HPDE6-E6E7 (cell line): ENCODE data around the gene DECR2.
"Not testable (repeated sequence)": the region's sequence is repeated elsewhere in the genome, so short reads cannot be mapped to it uniquely, and the experiment has no call there.

Source experiments
- DNase-seq: peaks from one replicate; pipeline ENCODE4 v3.0.0; 2011; ENCODE audit warnings: missing footprints; ENCODE audit errors: extremely low spot score

Gene DECR2

DNA sequence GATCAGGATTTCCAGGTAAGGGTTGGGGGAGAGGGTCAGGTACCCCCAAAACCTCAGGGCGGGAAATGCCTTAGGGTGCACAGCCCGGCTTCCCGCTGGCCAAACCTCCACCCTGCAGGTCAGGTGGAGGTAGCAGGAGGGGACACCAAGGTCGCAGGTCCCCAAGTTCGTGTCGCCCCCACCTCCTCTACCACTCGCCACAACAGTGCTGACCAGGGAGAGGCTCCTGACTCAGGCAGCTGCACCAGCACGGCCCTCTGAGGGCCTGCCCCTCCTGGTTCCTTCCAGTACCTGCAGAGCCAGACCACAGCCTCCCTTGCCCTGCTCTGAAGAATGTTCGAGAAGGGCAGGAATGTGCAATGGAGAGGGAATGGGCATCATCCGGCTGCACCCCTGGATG, 35.2 kb upstream of the DECR2 start:
- DNase-seq = no peak

DNA sequence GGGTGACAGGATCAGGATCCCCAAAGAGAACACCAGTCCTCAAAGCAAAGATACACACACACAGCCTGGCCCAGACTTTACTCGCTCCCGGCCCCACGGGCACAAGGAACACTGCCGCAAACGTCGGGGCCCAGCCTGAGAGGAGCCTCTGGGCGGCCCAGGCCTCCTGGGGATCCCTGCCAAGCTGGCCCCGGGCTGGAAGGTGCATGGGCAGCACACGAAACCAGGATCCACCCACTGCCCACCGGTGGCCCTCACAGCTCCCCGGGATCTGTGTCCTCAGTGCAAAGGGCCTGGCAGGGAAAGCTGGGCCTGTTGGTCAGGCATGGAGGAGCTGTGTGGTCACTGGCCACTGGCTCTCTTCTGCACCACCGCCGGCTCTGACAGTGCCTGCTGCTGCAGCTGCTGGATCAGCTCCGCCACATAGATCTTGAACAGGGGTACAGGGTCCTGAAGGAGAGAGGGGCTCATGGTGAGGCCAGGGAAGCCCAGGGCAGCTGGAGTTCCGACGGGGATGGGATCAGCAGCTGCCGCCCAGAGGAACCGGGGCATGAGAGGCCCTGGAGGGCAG, 34.3 kb upstream of the DECR2 start:
- no peak for DNase-seq

DNA sequence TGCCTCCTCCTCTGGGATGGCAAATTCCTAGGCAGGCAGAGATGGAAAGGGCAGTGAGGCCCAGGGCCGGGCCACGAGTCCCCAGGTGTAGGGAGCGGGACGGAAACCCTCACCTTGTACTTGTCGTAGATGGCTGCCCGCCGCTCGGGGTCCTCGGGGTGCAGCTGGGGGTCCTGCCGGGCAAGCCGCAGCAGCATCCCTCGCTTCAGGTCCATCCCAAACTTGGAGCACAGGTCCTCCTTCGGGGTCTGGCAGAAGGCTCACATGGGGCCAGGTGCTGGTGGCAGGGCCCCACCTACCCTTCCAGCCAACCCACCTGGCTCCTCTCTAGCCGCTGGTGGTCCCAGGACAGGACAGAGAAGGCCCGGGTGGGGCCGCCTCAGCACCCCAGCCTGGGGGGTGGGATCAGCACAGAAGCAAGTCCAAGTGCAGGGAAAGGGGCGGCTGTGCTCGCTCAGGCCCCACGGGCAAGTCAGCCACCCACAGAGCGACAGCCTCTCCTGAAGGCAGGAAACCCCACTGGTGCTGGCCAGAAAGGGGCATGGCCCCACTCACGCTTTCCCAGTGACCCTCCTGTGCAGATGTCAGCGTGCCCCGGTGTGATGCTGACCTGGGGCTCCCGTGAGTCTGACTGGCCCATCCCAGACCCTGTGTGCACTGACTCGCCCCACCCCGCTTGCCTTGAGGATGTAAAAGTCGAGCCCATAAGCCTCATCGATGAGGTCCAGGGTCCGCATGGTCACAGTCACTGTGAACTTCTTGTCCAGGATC, 33.1 kb upstream of the DECR2 start:
- no peak for DNase-seq

DNA sequence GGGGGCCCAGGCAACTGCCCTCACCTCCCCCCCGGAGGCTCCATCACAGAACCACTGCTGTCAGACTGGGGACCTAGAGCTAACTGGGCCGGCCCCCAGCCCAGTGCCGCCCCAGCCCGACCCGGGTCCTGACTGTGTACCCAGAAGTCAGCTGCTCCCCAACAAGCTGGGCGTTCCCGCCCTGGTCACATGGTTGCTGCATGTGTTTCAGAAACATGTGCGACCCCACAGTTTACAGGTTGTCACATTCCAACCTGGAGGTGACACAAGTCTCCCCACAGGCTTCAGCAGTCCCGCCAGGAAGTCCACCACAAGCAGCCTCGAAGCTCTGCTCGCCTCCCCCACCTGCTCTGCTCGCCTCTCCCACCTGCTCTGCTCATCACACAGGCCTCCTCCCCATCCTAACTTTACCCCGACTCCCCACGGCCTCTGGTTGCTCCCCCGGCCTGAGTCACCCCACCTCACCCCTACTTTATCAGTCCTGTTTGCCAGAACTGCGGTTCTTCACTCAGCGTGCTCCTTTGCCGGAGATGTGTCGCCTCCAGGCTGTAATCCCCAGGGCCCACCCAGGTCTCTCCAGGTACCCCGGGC, 32.3 kb upstream of the DECR2 start:
- DNase-seq = no peak

DNA sequence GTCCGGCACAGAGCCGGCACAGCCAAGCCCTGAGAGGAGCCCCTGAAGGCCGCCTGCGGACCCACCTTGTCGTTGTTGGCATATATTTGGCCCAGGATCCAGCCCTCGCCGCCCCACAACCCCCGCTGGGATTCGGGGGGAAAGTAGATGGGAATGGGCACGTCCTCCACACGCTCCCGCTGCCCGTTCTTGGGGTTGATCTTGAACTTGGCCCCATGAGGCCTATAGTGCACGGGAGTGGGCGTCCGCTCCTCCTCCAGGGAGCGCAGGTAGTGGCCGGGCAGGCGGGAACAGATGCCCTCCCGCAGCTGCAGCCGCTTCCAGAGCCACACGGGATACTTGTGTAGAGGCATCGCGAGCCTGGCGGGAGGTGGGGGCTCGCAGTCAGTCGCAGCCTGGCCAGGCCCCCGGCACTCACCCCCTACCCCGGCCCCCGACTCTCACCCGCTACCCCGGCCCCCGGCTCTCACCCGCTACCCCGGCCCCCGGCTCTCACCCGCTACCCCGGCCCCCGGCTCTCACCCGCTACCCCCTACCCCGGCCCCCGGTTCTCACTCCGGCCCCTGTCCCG, 31.7 kb upstream of the DECR2 start:
- no peak for DNase-seq

DNA sequence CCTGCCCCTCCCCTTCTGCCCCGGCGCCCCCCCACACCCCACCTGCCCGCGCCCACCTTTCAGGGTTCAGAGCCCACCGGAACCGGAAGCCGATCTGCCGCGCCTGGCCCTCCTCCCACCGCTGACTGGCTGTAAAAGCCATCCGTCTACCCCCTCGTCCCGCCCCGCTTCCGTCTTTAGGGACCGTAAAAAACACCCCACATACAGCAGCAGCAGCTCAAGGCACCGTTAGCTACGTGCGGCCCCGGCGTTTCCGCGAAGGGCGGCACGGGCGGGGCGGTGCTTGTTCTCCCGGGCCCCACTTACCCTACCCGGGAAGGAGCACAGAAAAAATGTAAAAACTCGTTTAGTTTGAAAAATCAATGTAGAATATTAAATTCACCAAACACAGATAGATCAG, 31.2 kb upstream of the DECR2 start, which contains the start of gene MRPL28:
Gene MRPL28 (minus strand): TSS at position 96 of the 400 bp plus-strand sequence. CDS start 320 bp downstream, outside the sequence.
- DNase-seq = peak; percentile 86

DNA sequence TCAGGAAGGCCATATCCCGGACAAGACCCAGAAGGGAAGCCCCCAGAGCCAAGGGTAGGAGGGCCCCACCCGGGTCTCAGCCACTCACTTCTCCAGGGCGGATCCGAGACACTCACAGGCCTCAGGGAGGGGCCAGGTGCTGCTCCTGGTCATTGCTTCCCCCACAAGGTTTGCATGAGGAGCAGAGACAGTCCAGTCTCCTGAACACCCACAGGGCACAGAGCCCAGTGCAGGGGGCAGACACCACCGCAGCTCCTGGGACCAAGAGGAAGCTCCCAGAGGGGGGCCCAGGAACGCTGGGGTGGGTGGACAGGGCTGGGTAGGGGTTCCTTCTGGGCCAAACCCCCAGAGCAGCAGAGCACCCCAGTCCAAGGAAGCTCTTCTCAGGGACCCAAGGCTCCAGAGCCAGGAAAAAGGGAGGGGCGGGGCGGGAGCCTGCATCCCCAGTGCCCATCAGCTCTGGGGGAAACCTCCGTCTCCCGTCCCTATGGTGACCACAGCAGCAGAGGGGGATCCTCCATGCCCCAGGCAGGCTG, 30.6 kb upstream of the DECR2 start:
- no peak for DNase-seq

DNA sequence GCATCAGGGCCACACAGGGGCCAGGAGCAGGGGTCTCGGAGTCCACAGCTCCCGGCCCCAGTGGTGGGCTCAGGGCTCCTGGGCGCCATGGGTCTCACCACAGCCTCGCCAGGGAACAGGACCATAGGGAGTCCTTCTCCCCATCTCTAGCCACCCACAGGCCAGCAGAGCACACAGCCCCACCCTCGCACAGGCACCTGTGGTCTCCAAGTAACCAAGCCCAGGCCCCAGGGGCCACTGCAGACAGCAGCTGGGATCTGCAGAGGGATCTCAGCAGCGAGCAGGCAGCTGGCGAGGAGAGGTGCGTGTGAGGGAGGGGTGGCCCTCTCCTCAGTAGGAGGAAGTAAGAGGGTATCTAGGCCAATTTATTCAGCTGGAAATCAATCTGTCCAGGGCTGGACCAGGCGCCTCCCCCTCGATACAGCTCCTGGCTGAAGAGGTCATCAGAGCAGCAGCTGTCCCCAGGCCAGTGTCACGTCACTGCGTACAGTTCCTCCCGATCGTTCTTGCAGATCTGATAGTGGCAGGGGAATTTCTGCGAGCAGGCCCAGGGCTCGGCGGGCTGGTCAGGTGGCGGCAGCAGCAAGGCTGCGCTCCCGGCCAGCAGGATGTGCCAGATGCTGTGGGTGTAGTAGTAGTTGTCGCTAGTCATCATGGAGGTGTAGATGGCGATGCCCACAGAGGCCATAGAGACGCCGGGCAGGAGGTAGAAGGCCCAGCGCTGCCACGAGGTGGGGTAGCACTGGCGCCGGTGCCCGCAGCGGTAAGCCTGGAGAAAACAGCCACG, 30.0 kb upstream of the DECR2 start:
- DNase-seq = no peak

DNA sequence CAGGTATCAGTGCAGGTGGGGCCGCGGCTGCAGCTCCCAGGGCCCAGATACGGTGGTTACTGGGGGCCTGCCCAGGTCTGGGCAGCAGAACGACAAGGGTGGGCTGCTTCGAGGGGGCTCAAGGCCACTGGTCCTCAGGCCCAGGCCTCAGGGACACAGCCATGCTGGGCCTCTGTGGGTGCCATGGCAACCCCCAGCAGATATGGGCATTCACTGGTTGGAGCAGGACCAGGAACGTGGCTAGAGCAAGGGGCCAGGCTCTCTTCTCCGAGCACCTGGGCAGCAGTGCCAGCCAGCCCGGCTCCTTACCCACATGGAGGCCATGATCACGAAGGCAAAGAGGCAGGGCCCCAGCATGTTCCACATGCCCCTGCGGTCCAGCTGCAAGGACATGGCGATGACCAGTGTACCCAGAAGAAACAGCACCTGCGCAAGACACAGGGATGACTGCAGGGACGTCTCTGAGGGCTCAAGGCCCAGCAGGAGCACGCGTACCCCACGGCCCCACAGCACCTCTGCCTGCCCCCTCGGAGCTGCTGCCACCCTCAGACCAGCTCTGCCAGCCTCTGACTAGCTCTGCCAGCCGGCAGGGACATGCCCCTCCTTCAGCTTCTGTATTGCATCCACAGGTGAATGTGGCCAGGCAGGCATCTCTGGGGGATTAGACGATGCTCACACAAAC, 29.2 kb upstream of the DECR2 start:
- no peak for DNase-seq

DNA sequence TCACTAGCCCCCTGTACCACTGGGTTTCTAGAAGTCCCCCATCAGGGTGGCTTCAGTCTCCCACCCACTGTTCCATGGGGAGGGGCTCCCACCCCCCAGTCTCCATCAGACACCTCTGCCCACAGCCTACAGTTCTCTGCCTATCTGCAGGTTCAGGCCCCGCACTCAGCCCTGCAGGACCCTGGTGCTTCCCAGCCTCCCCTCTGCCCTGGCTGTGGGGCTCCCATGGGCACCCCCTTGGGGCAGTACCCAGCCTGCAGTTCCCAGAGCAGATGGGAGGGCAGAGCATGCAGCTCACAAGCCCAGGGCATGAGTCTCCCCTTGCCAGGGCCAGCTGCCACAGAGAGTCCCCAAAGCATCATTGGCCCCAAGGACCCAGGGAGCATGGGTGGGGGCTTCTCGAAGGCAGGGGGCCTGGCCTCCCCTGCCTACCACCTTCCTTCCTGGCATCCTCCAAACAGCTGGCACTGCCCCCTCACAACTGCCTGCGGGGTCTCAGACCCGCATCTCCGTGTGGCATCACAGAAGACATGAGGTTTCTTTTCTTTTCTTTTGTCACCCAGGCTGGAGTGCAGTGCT, 28.6 kb upstream of the DECR2 start:
- DNase-seq = no peak

DNA sequence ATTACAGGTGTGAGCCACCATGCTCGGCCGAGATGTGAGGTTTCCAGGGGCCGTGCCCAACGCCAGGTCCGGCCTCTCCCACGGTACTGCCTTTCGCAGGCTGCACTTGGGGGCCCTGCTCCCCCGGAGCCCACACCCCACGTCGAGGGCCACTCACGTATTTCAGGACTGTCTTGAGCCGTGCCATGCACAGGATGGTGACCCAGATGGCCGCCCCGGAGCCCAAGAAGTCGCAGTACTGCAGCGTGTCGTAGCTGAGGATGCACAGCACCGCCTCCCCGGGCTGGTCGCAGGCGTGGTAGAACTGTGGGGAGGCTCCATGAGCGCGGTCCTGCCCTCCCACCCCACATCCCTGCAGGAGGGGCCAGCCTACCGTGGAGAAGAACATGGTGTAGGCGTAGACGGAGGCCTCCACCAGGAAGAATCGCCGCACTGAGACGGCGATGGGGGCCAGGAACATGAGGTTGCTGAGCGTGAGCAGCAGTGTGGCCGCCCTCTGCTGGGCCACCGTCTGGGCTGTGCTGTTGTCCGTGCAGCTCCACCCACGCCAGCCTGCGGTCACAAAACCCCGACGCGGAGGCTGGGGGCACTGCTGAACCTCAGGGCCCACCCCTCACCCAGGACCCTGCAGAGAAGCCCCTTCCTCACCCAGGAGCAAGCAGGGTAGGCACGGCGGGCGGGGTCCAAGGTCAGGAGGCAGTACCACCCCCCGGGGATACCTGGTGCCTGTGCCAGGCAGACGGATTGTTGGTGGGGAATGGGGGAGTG, 27.7 kb upstream of the DECR2 start:
- DNase-seq = no peak

DNA sequence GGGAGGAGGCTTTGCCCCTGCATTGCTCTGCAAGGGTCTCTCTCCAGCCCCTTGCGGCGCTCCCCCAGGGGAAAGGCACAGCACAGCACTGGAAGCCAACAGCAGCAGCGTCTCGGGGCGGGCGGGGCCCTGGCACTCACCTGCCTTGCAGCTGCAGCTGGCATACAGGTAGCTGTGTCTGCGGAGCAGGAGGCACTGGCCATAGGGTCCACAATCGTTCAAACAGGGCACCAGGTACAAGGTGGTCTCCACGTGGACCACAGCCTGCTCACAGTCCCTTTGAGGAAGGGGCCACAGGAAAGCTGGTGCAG, 27.1 kb upstream of the DECR2 start:
- no peak for DNase-seq

DNA sequence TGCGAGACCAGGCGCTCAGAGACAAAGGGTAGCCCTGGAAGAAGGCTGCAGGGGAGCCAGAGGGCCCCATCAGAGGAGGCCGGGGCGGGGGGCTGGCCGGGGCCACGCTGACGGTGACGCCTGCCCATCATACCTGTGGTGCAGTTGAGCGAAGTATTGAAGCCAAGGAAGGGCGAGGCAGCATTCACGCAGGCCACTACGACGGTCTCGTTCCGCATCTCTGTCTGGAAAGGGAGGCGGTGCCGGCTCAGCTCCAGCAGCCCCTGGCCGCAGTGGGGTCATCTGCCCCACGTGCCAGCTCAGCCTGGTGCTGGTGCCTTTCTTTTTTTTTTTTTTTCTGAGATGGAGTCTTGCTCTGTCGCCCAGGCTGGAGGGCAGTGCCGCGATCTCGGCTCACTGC, 26.5 kb upstream of the DECR2 start:
- DNase-seq = no peak

DNA sequence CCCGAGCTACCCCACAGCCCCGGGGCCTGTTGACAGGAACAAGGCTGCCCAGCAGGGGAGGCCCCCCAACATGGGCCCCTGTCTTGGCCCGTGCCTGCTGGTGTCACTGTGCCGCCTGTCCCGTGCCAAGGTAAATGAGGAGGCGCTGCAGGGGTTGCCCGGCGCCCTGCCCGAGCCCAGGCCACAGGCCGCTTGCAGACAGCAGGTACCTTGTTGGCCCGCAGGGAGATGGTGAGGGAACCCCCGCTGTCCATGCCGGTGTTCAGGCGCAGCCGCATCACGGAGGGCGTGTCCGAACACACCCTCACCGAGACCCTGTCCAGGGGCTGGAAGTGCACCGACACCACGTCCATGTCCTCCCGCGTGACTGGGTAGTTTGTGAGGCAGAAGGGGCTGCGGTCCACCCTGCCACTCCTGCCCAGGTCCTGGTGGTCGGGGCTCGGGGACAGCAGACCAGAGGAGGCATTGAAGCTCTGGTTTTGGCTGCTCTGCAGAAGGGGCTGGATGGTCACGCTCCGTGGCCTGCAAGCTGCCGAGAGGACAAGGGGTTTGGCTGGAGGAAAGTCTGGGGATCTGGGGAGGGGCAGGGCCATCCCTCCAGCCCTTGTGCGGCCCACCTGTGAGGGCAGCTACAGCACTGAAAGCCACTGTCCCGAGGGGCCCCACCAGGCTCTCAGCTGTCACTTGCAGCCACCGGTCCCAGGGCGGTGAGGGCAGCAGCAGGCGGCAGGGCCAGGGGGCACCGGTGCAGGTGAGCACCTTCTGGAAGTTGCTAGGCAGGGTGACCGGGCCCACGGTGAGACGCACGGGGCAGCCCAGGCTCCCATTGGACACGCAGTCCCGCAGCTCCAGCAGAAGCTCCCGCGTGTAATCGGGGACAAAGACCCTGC, 25.5 kb upstream of the DECR2 start:
- DNase-seq = no peak

DNA sequence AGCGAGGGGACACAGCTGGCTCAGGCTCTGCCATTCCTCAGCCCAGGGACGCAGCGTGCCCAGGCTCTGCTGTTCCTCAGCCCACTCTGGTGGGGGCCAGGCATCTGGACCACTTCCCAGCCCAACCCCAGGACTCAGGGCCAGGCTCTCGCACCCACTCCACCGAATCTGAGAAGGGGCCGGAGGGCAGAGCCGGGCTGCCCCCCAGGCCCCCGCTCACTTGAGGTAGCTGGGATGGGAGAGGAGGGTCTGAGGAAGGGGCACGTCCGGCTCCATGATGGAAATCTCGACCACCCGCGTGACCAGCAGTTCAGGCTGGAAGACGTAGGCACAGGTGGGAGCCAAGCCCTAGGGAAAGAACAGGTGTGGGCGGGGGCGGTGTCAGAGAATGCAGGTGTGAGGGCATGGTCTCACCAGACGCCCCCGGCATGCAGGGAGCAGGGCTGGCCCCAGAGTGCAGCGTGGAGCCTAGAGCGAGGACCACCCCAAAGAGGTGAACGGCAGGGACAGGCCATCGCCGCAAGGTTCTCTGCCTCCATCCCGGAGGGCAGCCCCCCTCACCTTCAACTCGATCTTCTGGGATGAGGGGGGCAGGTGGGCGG, 24.8 kb upstream of the DECR2 start:
- DNase-seq = no peak

DNA sequence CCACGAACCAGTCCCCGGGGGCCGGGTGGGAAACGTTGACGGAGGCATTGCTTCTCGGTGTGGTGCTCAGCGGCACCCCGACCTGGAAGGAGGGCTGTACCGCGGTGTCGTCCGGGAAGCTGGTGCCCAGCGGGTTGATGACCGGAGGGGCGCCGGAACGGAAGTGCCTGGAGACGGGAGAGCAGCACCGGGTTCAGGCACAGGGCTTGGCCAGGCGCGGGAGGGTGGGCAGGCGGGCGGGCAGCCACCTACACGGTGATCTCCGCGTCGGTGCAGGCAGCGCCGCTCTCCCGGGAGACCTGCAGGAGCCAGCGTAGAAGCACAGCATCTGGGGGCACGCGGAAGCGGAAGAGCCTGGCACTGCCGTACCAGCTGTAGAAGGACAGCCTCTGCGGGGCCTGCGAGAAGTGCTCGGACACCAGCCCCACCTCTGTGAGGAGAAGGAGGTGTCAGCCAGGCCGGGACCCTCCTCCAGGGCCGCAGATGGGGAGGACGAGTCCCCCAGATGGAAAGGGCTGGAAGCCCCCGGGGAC, 24.2 kb upstream of the DECR2 start:
- DNase-seq = no peak

DNA sequence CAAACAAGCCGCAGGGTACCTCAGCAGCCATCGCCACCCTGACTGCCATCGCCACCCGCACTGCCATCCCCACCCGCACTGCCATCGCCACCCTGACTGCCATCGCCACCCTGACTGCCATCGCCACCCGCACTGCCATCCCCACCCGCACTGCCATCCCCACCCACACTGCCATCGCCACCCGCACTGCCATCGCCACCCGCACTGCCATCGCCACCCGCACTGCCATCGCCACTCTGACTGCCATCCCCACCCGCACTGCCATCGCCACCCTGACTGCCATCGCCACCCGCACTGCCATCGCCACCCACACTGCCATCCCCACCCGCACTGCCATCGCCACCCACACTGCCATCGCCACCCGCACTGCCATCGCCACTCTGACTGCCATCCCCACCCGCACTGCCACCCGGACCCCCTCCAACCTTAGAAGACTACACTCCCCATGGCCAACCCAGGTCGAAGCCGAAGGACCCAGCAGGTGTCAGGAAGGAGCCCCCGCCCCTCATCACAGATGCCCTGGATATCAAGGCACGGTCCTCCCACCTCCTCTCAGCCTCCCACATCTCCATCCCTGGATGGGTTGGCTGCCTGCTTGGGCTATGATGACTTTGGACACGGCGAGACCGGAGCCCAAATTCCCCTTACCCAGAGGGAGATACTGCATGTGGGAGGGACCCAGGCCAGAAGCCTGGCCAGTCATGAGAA, 23.4 kb upstream of the DECR2 start:
- not testable (repeated sequence) for DNase-seq

DNA sequence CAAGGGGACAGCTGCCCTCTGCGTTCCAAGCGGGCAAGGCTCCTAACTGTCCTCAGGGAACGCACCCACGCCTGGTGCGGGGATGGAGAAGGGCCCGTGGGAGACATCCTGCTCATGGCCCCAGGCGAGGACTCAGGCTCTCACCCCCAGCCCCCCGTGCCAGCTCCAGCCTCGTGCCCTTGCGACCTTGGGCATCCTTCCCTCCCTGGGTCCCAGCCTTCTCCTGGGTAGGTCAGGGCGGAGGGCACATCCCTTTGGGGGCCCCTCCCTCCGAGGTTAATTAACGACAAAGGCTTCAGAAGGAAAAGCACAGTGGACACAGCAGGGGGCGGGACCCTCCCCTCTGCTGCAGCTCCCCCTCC, 22.9 kb upstream of the DECR2 start:
- no peak for DNase-seq
